Activated T-cell treated with anti-CD3 and anti-CD28 coated beads, Interleukin-2, amount 50 U/mL, for 24 hours (primary cell): ENCODE data around the gene KCNQ2.

Source experiments
- DNase-seq: peaks from one replicate; pipeline ENCODE4 v3.0.0-alpha.2; 2020
- H3K27ac Mint-ChIP-seq: 2 replicates; pipeline ENCODE4 v1.8.0; 2020; ENCODE audit warnings: mild to moderate bottlenecking, mixed read lengths
- H3K27me3 Mint-ChIP-seq: 2 replicates; pipeline ENCODE4 v1.8.0; 2020; ENCODE audit warnings: mixed read lengths
- H3K36me3 Mint-ChIP-seq: 2 replicates; pipeline ENCODE4 v1.8.0; 2020; ENCODE audit warnings: low read depth, mixed read lengths
- H3K4me1 Mint-ChIP-seq: 2 replicates; pipeline ENCODE4 v1.8.0; 2020; ENCODE audit warnings: low read depth, mixed read lengths
- H3K4me3 Mint-ChIP-seq: 2 replicates; pipeline ENCODE4 v1.8.0; 2020; ENCODE audit warnings: mild to moderate bottlenecking, moderate library complexity, mixed read lengths
- H3K9me3 Mint-ChIP-seq: 2 replicates; pipeline ENCODE4 v1.8.0; 2020; ENCODE audit warnings: mixed read lengths

Gene KCNQ2

GRCh38 chr20:63377256-63377941 is 95.1 kb downstream of the KCNQ2 start:
- H3K9me3 Mint-ChIP-seq: no peaks in the 10 kb centered on the region
- H3K27me3 Mint-ChIP-seq: peaks cover 37% of the 10 kb centered on the region
- no peak for DNase-seq
- H3K27ac Mint-ChIP-seq: no peak overlapping the region
- H3K36me3 Mint-ChIP-seq: no peaks in the 10 kb centered on the region
- no peak overlapping the region for H3K4me3 Mint-ChIP-seq
- peaks cover 2% of the 10 kb centered on the region for H3K4me1 Mint-ChIP-seq

GRCh38 chr20:63376283-63377250 is 95.9 kb downstream of the KCNQ2 start:
- DNase-seq: no peak
- Mint-ChIP-seq H3K4me1 (peaks cover 2% of the 10 kb centered on the region), H3K27ac (no peak overlapping the region), H3K9me3 (no peaks in the 10 kb centered on the region), H3K36me3 (no peaks in the 10 kb centered on the region), H3K4me3 (no peak overlapping the region), H3K27me3 (peaks cover 37% of the 10 kb centered on the region)

GRCh38 chr20:63375438-63375837 is 97.0 kb downstream of the KCNQ2 start:
- no peak overlapping the region for H3K27ac Mint-ChIP-seq
- H3K27me3 Mint-ChIP-seq: peaks cover 37% of the 10 kb centered on the region
- H3K9me3 Mint-ChIP-seq: no peaks in the 10 kb centered on the region
- no peaks in the 10 kb centered on the region for H3K36me3 Mint-ChIP-seq
- no peak for DNase-seq
- H3K4me3 Mint-ChIP-seq: no peak overlapping the region
- H3K4me1 Mint-ChIP-seq: peaks cover 2% of the 10 kb centered on the region

- no peaks in the 10 kb centered on the region for H3K36me3 Mint-ChIP-seq
- H3K4me3 Mint-ChIP-seq: no peak overlapping the region
Observed at GRCh38 chr20:63374504-63374903, 98.0 kb downstream of the KCNQ2 start.

GRCh38 chr20:63373996-63374395 is 98.5 kb downstream of the KCNQ2 start:
- DNase-seq: no peak
- H3K36me3 Mint-ChIP-seq: no peaks in the 10 kb centered on the region
- peaks cover 28% of the 10 kb centered on the region for H3K27me3 Mint-ChIP-seq
- H3K4me3 Mint-ChIP-seq: no peak overlapping the region
- peaks cover 2% of the 10 kb centered on the region for H3K4me1 Mint-ChIP-seq
- H3K27ac Mint-ChIP-seq: no peak overlapping the region
- H3K9me3 Mint-ChIP-seq: no peaks in the 10 kb centered on the region

More at GRCh38 chr20:63374504-63374903, 98.0 kb downstream of the KCNQ2 start:
- no peaks in the 10 kb centered on the region for H3K9me3 Mint-ChIP-seq
- peaks cover 33% of the 10 kb centered on the region for H3K27me3 Mint-ChIP-seq
- no peak overlapping the region for H3K27ac Mint-ChIP-seq
- DNase-seq: no peak
- H3K4me1 Mint-ChIP-seq: peaks cover 2% of the 10 kb centered on the region

- H3K27ac Mint-ChIP-seq: no peak overlapping the region
- DNase-seq: no peak
- no peak overlapping the region for H3K4me3 Mint-ChIP-seq
- no peaks in the 10 kb centered on the region for H3K9me3 Mint-ChIP-seq
- H3K36me3 Mint-ChIP-seq: no peaks in the 10 kb centered on the region
- H3K27me3 Mint-ChIP-seq: peaks cover 20% of the 10 kb centered on the region
- peaks cover 2% of the 10 kb centered on the region for H3K4me1 Mint-ChIP-seq
Observed at GRCh38 chr20:63372971-63373885, 99.2 kb downstream of the KCNQ2 start.

GRCh38 chr20:63371291-63371865 is 101.1 kb downstream of the KCNQ2 start:
- Mint-ChIP-seq H3K36me3 (no peaks in the 10 kb centered on the region), H3K27me3 (peaks cover 9% of the 10 kb centered on the region), H3K4me3 (no peak overlapping the region), H3K9me3 (no peaks in the 10 kb centered on the region), H3K4me1 (peaks cover 2% of the 10 kb centered on the region), H3K27ac (no peak overlapping the region)
- no peak for DNase-seq

GRCh38 chr20:63370618-63371187 is 101.8 kb downstream of the KCNQ2 start:
- no peaks in the 10 kb centered on the region for H3K36me3 Mint-ChIP-seq
- no peaks in the 10 kb centered on the region for H3K9me3 Mint-ChIP-seq
- H3K4me3 Mint-ChIP-seq: no peak overlapping the region
- H3K27ac Mint-ChIP-seq: no peak overlapping the region
- DNase-seq: no peak
- no peaks in the 10 kb centered on the region for H3K4me1 Mint-ChIP-seq
- peaks cover 5% of the 10 kb centered on the region for H3K27me3 Mint-ChIP-seq

- Mint-ChIP-seq H3K4me1 (no peaks in the 10 kb centered on the region), H3K27ac (no peak overlapping the region), H3K4me3 (no peak overlapping the region), H3K27me3 (peaks cover 10% of the 10 kb centered on the region), H3K36me3 (no peaks in the 10 kb centered on the region), H3K9me3 (no peaks in the 10 kb centered on the region)
- no peak for DNase-seq
Observed at GRCh38 chr20:63369724-63370617, 102.5 kb downstream of the KCNQ2 start.

- Mint-ChIP-seq H3K4me1 (no peaks in the 10 kb centered on the region), H3K9me3 (no peaks in the 10 kb centered on the region), H3K36me3 (no peaks in the 10 kb centered on the region), H3K27me3 (peaks cover 10% of the 10 kb centered on the region), H3K4me3 (no peak overlapping the region), H3K27ac (no peak overlapping the region)
- DNase-seq: no peak
Observed at GRCh38 chr20:63369024-63369530, 103.4 kb downstream of the KCNQ2 start.

- Mint-ChIP-seq H3K27ac (no peak overlapping the region), H3K36me3 (no peaks in the 10 kb centered on the region), H3K4me1 (no peaks in the 10 kb centered on the region), H3K27me3 (peaks cover 10% of the 10 kb centered on the region), H3K9me3 (no peaks in the 10 kb centered on the region), H3K4me3 (no peak overlapping the region)
- DNase-seq: no peak
Observed at GRCh38 chr20:63368151-63368550, 104.3 kb downstream of the KCNQ2 start.

GRCh38 chr20:63367446-63368055 is 104.9 kb downstream of the KCNQ2 start:
- Mint-ChIP-seq H3K4me1 (no peaks in the 10 kb centered on the region), H3K27ac (no peak overlapping the region), H3K9me3 (no peaks in the 10 kb centered on the region), H3K36me3 (no peaks in the 10 kb centered on the region), H3K4me3 (no peak overlapping the region), H3K27me3 (peaks cover 11% of the 10 kb centered on the region)
- no peak for DNase-seq
